COR-L47 (cell line): ENCODE measurements around the gene FCN3.
"Not testable (repeated sequence)": the region's sequence is repeated elsewhere in the genome, so short reads cannot be mapped to it uniquely, and the experiment has no call there.

ENCODE experiments used
- DNase-seq: peaks from one replicate; lab custom pipeline; 2025; lab: John Stamatoyannopoulos, UW

Gene FCN3

GRCh38 chr1:27374362-27375086 lies at the start of gene FCN3:
FCN3 (minus strand) TSS chr1:27374824; CDS start chr1:27374818, 6 bp downstream.
- DNase-seq: no peak

- DNase-seq: no peak
These were observed 49.1 kb upstream of the FCN3 start for GRCh38 chr1:27423709-27424108.

GRCh38 chr1:27418326-27419185 lies 43.9 kb upstream of the FCN3 start:
- no peak for DNase-seq

- DNase-seq: no peak
These were observed 43.1 kb upstream of the FCN3 start for GRCh38 chr1:27417713-27418112.

- peak; percentile 85 for DNase-seq
These were observed 41.9 kb upstream of the FCN3 start for GRCh38 chr1:27416387-27417111.

GRCh38 chr1:27414091-27414490 lies 39.5 kb upstream of the FCN3 start:
- no peak for DNase-seq

GRCh38 chr1:27413004-27413403 lies 38.4 kb upstream of the FCN3 start:
- DNase-seq: no peak

- DNase-seq: no peak
These were observed 37.9 kb upstream of the FCN3 start for GRCh38 chr1:27412502-27412901.

- no peak for DNase-seq
These were observed 36.1 kb upstream of the FCN3 start for GRCh38 chr1:27410709-27411108.

GRCh38 chr1:27409669-27410068 lies 35.0 kb upstream of the FCN3 start:
- no peak for DNase-seq

- no peak for DNase-seq
These were observed 33.5 kb upstream of the FCN3 start for GRCh38 chr1:27408151-27408550.

- DNase-seq: not testable (repeated sequence)
These were observed 32.2 kb upstream of the FCN3 start for GRCh38 chr1:27406791-27407190.

GRCh38 chr1:27406362-27406680 lies 31.7 kb upstream of the FCN3 start:
- no peak for DNase-seq

GRCh38 chr1:27405598-27406361 lies 31.2 kb upstream of the FCN3 start:
- not testable (repeated sequence) for DNase-seq

- DNase-seq: no peak
These were observed 30.4 kb upstream of the FCN3 start for GRCh38 chr1:27405074-27405473.

- no peak for DNase-seq
These were observed 29.3 kb upstream of the FCN3 start for GRCh38 chr1:27403931-27404330.

- DNase-seq: no peak
These were observed 28.6 kb upstream of the FCN3 start for GRCh38 chr1:27403065-27403726.

- DNase-seq: peak; percentile 24
These were observed 27.7 kb upstream of the FCN3 start for GRCh38 chr1:27402349-27402754.

GRCh38 chr1:27400963-27401341 lies 26.3 kb upstream of the FCN3 start:
- no peak for DNase-seq

GRCh38 chr1:27400082-27400962 lies 25.7 kb upstream of the FCN3 start:
- DNase-seq: no peak
